K562 (cell line): Measurements from ENCODE around the gene CNDP1. TPM values are rescaled to one million over a fixed set of nuclear protein-coding genes. Genes with fewer than 3 reads are reported as not detected.

Source experiments
- ATAC-seq: fragments of 200-7000 bp; cut with Tn5 transposase; 3 replicates; pipeline ENCODE4 v1.9.1; 2020; ENCODE audit warnings: moderate library complexity
- BruUV-seq: library from RNA; stranded (reverse); fragments of 400-500 nt; replicated peaks from 2 replicates; lab custom pipeline; 2021; lab: Mats Ljungman, UMichigan
- CTCF ChIA-PET: fragments of 300-600 bp; formaldehyde crosslinking; extraction: SDS; loops from one replicate; lab custom pipeline; 2021; ENCODE audit warnings: low intra/inter-chr PET ratio; lab: Yijun Ruan, JAX
- POLR2A ChIA-PET: fragments of 300-600, 350-650 bp; sonication (Branson Sonifier 250); formaldehyde crosslinking; extraction: SDS; loops from one replicate; lab custom pipeline; 2021; ENCODE audit warnings: antibody characterized with exemption, inconsistent platforms; lab: Yijun Ruan, JAX
- DNase-seq, 4 experiments: peaks; one replicate each; pipeline versions ENCODE4 v3.0.0 to v3.0.0-alpha.2; 2011 to 2018; ENCODE audit warnings: low spot score in 3 of 4, mixed read lengths in 3 of 4; ENCODE audit errors: extremely low read depth in 1 of 4
- FAIRE-seq: peaks from 2 replicates; lab custom pipeline; 2011; peaks lifted over from hg19 to GRCh38; lab: Jason Lieb, UNC
- H2AFZ ChIP-seq: 2 replicates; pipeline ENCODE4 v1.6.0; 2011; ENCODE audit warnings: low read depth, low read length, control low read depth, inconsistent platforms
- H3K27ac ChIP-seq: fragments of 200-600 bp; 3 replicates; pipeline ENCODE4 v1.8.0; 2011; ENCODE audit warnings: low read depth, mild to moderate bottlenecking, control low read depth, inconsistent platforms, low read length, moderate library complexity, mixed read lengths; ENCODE audit errors: extremely low read depth
- H3K27me3 ChIP-seq, 2 experiments: fragments of 300-600 bp in 1 of 2; 2 replicates in 1 of 2; 3 replicates in 1 of 2; pipeline versions ENCODE4 v1.6.0 to v1.8.0; 2011; ENCODE audit warnings: inconsistent platforms in 2 of 2, low read length in 2 of 2, mild to moderate bottlenecking in 1 of 2, mixed read lengths in 1 of 2, moderate library complexity in 1 of 2; ENCODE audit not compliant: control insufficient read depth in 2 of 2, insufficient read depth in 2 of 2
- H3K36me3 ChIP-seq: fragments of 300-600 bp; 3 replicates; pipeline ENCODE4 v1.8.0; 2011; ENCODE audit warnings: mild to moderate bottlenecking, low read length, inconsistent platforms; ENCODE audit not compliant: control insufficient read depth, insufficient read depth
- H3K4me1 ChIP-seq, 2 experiments: fragments of 200-600 bp in 1 of 2; replicated peaks in 1 of 2; 2 replicates in 1 of 2; 3 replicates in 1 of 2; pipeline versions ENCODE4 v1.5.1 to v1.8.0; 2011; ENCODE audit warnings: inconsistent platforms in 2 of 2, low read length in 2 of 2, mild to moderate bottlenecking in 1 of 2, mixed read lengths in 1 of 2, moderate library complexity in 1 of 2; ENCODE audit not compliant: control insufficient read depth in 2 of 2, insufficient read depth in 2 of 2
- H3K4me2 ChIP-seq: 2 replicates; pipeline ENCODE4 v1.6.1; 2011; ENCODE audit warnings: low read length, control low read depth, inconsistent platforms, mixed read lengths; ENCODE audit not compliant: insufficient read depth
- H3K4me3 ChIP-seq: fragments of 200-600 bp; sonication (generic), shearing (Covaris generic); 2 replicates; pipeline ENCODE4 v1.5.1; 2016; ENCODE audit warnings: control low read depth, inconsistent platforms
- H3K79me2 ChIP-seq: fragments of 200-600 bp; 3 replicates; pipeline ENCODE4 v1.8.0; 2011; ENCODE audit warnings: low read length, inconsistent platforms; ENCODE audit not compliant: control insufficient read depth, insufficient read depth
- H3K9ac ChIP-seq, 2 experiments: 2 replicates each; pipeline versions ENCODE4 v1.6.0 to v1.6.1; 2011; ENCODE audit warnings: low read depth in 2 of 2, low read length in 2 of 2, control low read depth in 1 of 2, inconsistent platforms in 1 of 2, mild to moderate bottlenecking in 1 of 2, mixed read lengths in 1 of 2; ENCODE audit not compliant: insufficient read depth in 1 of 2
- H3K9me1 ChIP-seq: one replicate; pipeline ENCODE4 v1.6.0; 2011; ENCODE audit warnings: inconsistent platforms, mild to moderate bottlenecking, low read length, moderate library complexity; ENCODE audit not compliant: control insufficient read depth, insufficient read depth
- H3K9me3 ChIP-seq: replicated peaks from 2 replicates; pipeline ENCODE4 v1.5.1; 2011; ENCODE audit warnings: low read depth, low read length, inconsistent platforms; ENCODE audit not compliant: control insufficient read depth, insufficient read depth
- H4K20me1 ChIP-seq: replicated peaks from 2 replicates; pipeline ENCODE4 v1.6.1; 2011; ENCODE audit warnings: low read length, inconsistent platforms, mixed read lengths; ENCODE audit not compliant: control insufficient read depth, insufficient read depth
- EP400 ChIP-seq: fragments of 450-650 bp; IDR thresholded peaks from 2 replicates; pipeline ENCODE4 v1.6.1; 2017; ENCODE audit warnings: antibody characterized with exemption, mild to moderate bottlenecking, moderate library complexity
- ETV1 ChIP-seq: fragments of 450-650 bp; conservative IDR thresholded peaks from 2 replicates; pipeline ENCODE4 v1.6.1; 2016; ENCODE audit warnings: missing genetic modification characterization, control low read depth, low read depth, missing compliant biosample characterization
- GABPA ChIP-seq: fragments of 200-800 bp; sonication (Bioruptor generic); conservative IDR thresholded peaks from 2 replicates; pipeline ENCODE4 v1.6.1; 2016; ENCODE audit warnings: low read depth, missing genetic modification characterization, missing compliant biosample characterization
- GATA2 ChIP-seq: sonication (generic); formaldehyde crosslinking; IDR thresholded peaks from 2 replicates; pipeline ENCODE4 v1.4.0; 2020; ENCODE audit warnings: mild to moderate bottlenecking, missing genetic modification reagents
- GTF2E2 ChIP-seq: fragments of 200-800 bp; sonication (Bioruptor generic); IDR thresholded peaks from 2 replicates; pipeline ENCODE4 v1.6.1; 2016; ENCODE audit warnings: missing genetic modification characterization, missing compliant biosample characterization
- L3MBTL2 ChIP-seq: fragments of 450-650 bp; IDR thresholded peaks from 2 replicates; pipeline ENCODE4 v1.6.1; 2016; ENCODE audit warnings: mild to moderate bottlenecking, moderate library complexity
- MYC ChIP-seq, 2 experiments: fragments of 250-450 bp in 1 of 2; sonication (Bioruptor Pico) in 1 of 2; IDR thresholded peaks; 2 replicates each; pipeline versions ENCODE4 v1.5.1 to v1.6.1; 2012 to 2021; ENCODE audit warnings: low read depth in 2 of 2, borderline replicate concordance in 1 of 2, improper control_type of control experiment in 1 of 2, low read length in 1 of 2, mild to moderate bottlenecking in 1 of 2, moderate library complexity in 1 of 2
- NCOA6 ChIP-seq: fragments of 450-650 bp; IDR thresholded peaks from 2 replicates; pipeline ENCODE4 v1.6.1; 2017; ENCODE audit warnings: mild to moderate bottlenecking
- NFIC ChIP-seq: fragments of 450-650 bp; IDR thresholded peaks from 2 replicates; pipeline ENCODE4 v1.6.1; 2017; ENCODE audit warnings: mild to moderate bottlenecking, inconsistent platforms
- POLR2A ChIP-seq: fragments of 450-650 bp; conservative IDR thresholded peaks from 2 replicates; pipeline ENCODE4 v1.6.1; 2016
- POLR2AphosphoS2 ChIP-seq: IDR thresholded peaks from 2 replicates; pipeline ENCODE4 v1.6.1; 2012; ENCODE audit warnings: low read length, improper control_type of control experiment
- RBM39 ChIP-seq: fragments of 200-400 bp; formaldehyde crosslinking; optimal IDR thresholded peaks from 2 replicates; pipeline ENCODE3; 2018; ENCODE audit warnings: low read depth, low read length
- ZC3H4 ChIP-seq: sonication (generic); formaldehyde crosslinking; IDR thresholded peaks from 2 replicates; pipeline ENCODE4 v1.9.0; 2021; ENCODE audit warnings: missing genetic modification reagents, borderline replicate concordance
- WGBS: fragments of 100-300 bp; shearing (Covaris generic); methylation state at CpG from one replicate; pipeline ENCODE4 v1.1.6; 2016; ENCODE audit warnings: low coverage, mixed read lengths; ENCODE audit not compliant: insufficient coverage; ENCODE audit errors: missing lambda C conversion rate; 5-methylcytosine and 5-hydroxymethylcytosine counted together
- in situ Hi-C: fragments of 300-500 bp; cut with MboI; formaldehyde crosslinking; loops from 4 replicates; pipeline ENCODE4 v1.15.0; 2018; ENCODE audit warnings: inconsistent platforms, mixed read lengths
- intact Hi-C: fragments of 100-400 bp; cut with micrococcal nuclease; formaldehyde crosslinking; loops from 2 replicates; pipeline ENCODE4 v1.14.2; 2022
- polyA plus RNA-seq, 8 experiments: library from polyadenylated mRNA; depleted of rRNA in 4 of 8; stranded (reverse) in 5 of 8; unstranded in 3 of 8; fragments of >200 nt; fragmentation: Nextera tagmentation in 2 of 8; fragmentation: Illumina TruSeq in 1 of 8; extraction: Ambion mirVana in 2 of 8; extraction: Trizol in 1 of 8; gene quantifications; 2 replicates each; pipeline versions ENCODE4 v1.2.1 to v1.2.3, GENCODE V29; 2011 to 2014; ENCODE audit warnings: inconsistent platforms in 1 of 8, missing spikeins in 1 of 8
- total RNA-seq, 7 experiments: library from RNA; depleted of rRNA in 6 of 7; stranded (reverse); fragments of >200 nt in 6 of 7; fragmentation: Illumina TruSeq in 2 of 7; extraction: Trizol in 2 of 7; gene quantifications; 2 replicates each; pipeline versions ENCODE4 v1.2.1 to v1.2.3, GENCODE V29; 2011 to 2021; ENCODE audit warnings: low replicate concordance in 1 of 7
- TF ChIP-seq, protein P1 (sequence below), 2 experiments: fragments of 450-650 bp; IDR thresholded peaks; 2 replicates each; pipeline ENCODE4 v1.6.1; 2016
- TF ChIP-seq, protein P2 (sequence below): fragments of 450-650 bp; IDR thresholded peaks from 2 replicates; pipeline ENCODE4 v1.6.1; 2016; ENCODE audit warnings: borderline replicate concordance
- TF ChIP-seq, protein P3 (sequence below), 2 experiments: IDR thresholded peaks in 1 of 2; conservative IDR thresholded peaks in 1 of 2; 2 replicates each; pipeline ENCODE4 v1.6.1; 2016; ENCODE audit warnings: low read depth in 2 of 2, mild to moderate bottlenecking in 1 of 2, missing compliant biosample characterization in 1 of 2, missing genetic modification characterization in 1 of 2, moderate library complexity in 1 of 2

Gene CNDP1
- total and polyA plus RNA-seq, 9 of the 15 experiments (the other 6 are each of a cell fraction or from before 2014, with no cell fraction given): not detected

DNA sequence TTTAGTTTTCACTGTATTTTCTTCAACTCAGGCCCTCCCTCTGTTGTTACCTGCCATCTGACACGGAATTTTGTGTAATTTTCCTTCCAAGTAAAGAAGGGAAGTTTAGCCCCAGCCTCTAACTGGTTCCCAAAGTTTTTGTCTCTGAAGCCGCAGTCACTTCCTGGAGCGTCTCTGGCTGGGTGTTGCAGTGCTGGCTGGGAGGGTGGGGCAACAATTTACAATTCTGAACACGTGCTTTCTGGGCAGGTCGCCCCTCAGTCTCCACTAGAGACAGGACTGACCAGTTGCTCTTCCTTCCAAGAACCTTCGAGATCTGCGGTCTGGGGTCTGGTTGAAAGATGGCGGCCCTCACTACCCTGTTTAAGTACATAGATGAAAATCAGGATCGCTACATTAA lies 34.7 kb upstream of the CNDP1 start:
- no peaks in the 10 kb centered on the region for H3K9me1 ChIP-seq
- CTCF ChIA-PET: no interaction called here
- POLR2A ChIA-PET: interaction anchor here (0.6 kb wide), 2 partner anchors 9 to 326 kb away, joined by 3 read pairs; no protein-coding TSS in a partner anchor
- H3K27ac ChIP-seq: peak overlapping the region; percentile 63
- FAIRE-seq (peak; percentile 80), DNase-seq (peak; percentile 40 to 73 (median 58)), ATAC-seq (peak; percentile 62)
- peaks cover 13 to 19% of the 10 kb centered on the region in 2 experiments; a peak in 4 of 5 replicates for H3K4me1 ChIP-seq
- peak overlapping the region; percentile 44 to 61; a peak in 3 of 4 replicates for H3K9ac ChIP-seq
- H3K4me3 ChIP-seq: peak overlapping the region; percentile 15; the same call in 1 of the 2 replicates
- intact Hi-C loops (loop anchor here (5.0 kb wide), 2 partner anchors 53 to 1237 kb away; no protein-coding TSS in a partner anchor), in situ Hi-C loops (no loop called here)
- peaks cover 57% of the 10 kb centered on the region; the same call in 2 of the 3 replicates for H3K36me3 ChIP-seq
- WGBS: 16% methylated on average over 8 of the region's 9 CpGs
- peak overlapping the region; percentile 37 for H2AFZ ChIP-seq
- H3K4me2 ChIP-seq: peak overlapping the region; percentile 78
- H3K79me2 ChIP-seq: peaks cover 44% of the 10 kb centered on the region
- H3K27me3 ChIP-seq: no peaks in the 10 kb centered on the region
- BruUV-seq: no TSS peak
- no peaks in the 10 kb centered on the region for H3K9me3 ChIP-seq
- no peaks in the 10 kb centered on the region for H4K20me1 ChIP-seq
- no peak for TF ChIP-seq ZC3H4 (CRISPR knock-in tag)
- no peak for TF ChIP-seq RBM39
- TF ChIP-seq GATA2 (CRISPR knock-in tag): no peak
- no peak for TF ChIP-seq NFIC
- TF ChIP-seq GTF2E2 (tag): 0 out of 2 replicates have a peak, but pooled peaks have one; percentile 40
- peak; percentile 46 for TF ChIP-seq EP400
- 0 out of 2 replicates have a peak, but pooled peaks have one; percentile 6 for TF ChIP-seq ETV1
- peak; percentile 61 for TF ChIP-seq POLR2A
- TF ChIP-seq, protein P1, sequence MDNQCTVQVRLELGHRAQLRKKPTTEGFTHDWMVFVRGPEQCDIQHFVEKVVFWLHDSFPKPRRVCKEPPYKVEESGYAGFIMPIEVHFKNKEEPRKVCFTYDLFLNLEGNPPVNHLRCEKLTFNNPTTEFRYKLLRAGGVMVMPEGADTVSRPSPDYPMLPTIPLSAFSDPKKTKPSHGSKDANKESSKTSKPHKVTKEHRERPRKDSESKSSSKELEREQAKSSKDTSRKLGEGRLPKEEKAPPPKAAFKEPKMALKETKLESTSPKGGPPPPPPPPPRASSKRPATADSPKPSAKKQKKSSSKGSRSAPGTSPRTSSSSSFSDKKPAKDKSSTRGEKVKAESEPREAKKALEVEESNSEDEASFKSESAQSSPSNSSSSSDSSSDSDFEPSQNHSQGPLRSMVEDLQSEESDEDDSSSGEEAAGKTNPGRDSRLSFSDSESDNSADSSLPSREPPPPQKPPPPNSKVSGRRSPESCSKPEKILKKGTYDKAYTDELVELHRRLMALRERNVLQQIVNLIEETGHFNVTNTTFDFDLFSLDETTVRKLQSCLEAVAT (IDR thresholded peaks at IDR 0.05): peak in 1 of 2 experiments; percentile 52; a peak in 1 of 4 replicates
- TF ChIP-seq, protein P2, sequence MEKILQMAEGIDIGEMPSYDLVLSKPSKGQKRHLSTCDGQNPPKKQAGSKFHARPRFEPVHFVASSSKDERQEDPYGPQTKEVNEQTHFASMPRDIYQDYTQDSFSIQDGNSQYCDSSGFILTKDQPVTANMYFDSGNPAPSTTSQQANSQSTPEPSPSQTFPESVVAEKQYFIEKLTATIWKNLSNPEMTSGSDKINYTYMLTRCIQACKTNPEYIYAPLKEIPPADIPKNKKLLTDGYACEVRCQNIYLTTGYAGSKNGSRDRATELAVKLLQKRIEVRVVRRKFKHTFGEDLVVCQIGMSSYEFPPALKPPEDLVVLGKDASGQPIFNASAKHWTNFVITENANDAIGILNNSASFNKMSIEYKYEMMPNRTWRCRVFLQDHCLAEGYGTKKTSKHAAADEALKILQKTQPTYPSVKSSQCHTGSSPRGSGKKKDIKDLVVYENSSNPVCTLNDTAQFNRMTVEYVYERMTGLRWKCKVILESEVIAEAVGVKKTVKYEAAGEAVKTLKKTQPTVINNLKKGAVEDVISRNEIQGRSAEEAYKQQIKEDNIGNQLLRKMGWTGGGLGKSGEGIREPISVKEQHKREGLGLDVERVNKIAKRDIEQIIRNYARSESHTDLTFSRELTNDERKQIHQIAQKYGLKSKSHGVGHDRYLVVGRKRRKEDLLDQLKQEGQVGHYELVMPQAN: peak; percentile 57; the same call in 1 of the 2 replicates
- TF ChIP-seq POLR2AphosphoS2: no peak
- TF ChIP-seq L3MBTL2: peak; percentile 64
- TF ChIP-seq GABPA (tag): peak; percentile 67
- TF ChIP-seq NCOA6: no peak
- TF ChIP-seq, protein P3, sequence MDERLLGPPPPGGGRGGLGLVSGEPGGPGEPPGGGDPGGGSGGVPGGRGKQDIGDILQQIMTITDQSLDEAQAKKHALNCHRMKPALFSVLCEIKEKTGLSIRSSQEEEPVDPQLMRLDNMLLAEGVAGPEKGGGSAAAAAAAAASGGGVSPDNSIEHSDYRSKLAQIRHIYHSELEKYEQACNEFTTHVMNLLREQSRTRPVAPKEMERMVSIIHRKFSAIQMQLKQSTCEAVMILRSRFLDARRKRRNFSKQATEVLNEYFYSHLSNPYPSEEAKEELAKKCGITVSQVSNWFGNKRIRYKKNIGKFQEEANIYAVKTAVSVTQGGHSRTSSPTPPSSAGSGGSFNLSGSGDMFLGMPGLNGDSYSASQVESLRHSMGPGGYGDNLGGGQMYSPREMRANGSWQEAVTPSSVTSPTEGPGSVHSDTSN (CRISPR knock-in tag; IDR thresholded peaks at IDR 0.05; ENCODE audit: low read depth): no peak
- TF ChIP-seq, protein P3 (tag; conservative IDR thresholded peaks at IDR 0.05; ENCODE audit: low read depth): peak; percentile 31; the same call in 1 of the 2 replicates
- peak; percentile 80 for TF ChIP-seq MYC (IDR thresholded peaks at IDR 0.05; ENCODE audit: low read depth, low read length)
- no peak for TF ChIP-seq MYC (CRISPR knock-in tag; IDR thresholded peaks at IDR 0.05; ENCODE audit: borderline replicate concordance, low read depth)
